WI38 (cell line): ENCODE measurements around the gene PPM1F.

Source experiments
- H3K4me3 ChIP-seq: 2 replicates; pipeline ENCODE4 v1.5.1; 2011; ENCODE audit warnings: low read depth, mild to moderate bottlenecking, control low read depth, low read length
- TF ChIP-seq, protein P1 (sequence below): IDR thresholded peaks from 2 replicates; pipeline ENCODE4 v1.5.1; 2012; ENCODE audit warnings: low read depth, mild to moderate bottlenecking, control low read depth, low read length

PPM1F gene

DNA sequence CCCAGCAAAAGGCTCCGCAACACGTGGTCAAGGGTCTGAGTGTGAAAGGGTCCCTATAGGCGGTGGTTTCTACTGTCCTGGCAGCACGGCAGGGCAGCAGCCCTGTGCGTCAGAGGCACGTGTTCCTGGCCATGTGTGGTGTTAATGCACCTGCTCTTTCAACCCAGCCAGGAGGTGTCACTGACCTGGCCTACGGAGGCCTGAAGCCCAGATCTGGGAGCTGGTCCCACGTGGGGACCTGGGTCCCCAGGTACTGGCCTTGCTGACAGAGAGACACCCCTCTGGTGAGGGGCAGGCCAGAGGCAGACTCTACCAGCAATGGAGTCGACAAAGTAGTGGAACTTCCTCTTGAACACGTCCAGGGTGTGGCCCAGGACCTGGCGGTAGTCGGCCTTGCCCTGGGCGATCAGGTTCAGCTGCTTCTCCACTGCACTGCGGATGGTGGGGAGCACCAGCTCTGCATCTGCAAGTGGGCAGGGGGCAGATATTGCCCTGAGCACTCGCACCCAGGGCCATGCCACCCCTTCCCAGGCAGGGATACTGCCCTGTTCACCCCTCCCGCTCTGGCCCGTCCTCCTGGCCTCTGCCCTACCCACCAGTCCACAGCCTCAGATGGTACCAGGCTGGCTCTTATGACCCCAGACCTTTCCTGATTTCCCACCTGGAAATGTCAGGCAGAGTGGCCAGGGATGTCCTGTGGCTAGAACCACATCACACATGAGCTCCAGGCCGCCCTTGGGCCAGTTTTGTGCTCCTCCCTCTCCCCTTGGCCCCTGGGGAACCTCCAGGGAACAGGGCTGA lies 6.8 kb upstream of the PPM1F start:
- TF ChIP-seq, protein P1, sequence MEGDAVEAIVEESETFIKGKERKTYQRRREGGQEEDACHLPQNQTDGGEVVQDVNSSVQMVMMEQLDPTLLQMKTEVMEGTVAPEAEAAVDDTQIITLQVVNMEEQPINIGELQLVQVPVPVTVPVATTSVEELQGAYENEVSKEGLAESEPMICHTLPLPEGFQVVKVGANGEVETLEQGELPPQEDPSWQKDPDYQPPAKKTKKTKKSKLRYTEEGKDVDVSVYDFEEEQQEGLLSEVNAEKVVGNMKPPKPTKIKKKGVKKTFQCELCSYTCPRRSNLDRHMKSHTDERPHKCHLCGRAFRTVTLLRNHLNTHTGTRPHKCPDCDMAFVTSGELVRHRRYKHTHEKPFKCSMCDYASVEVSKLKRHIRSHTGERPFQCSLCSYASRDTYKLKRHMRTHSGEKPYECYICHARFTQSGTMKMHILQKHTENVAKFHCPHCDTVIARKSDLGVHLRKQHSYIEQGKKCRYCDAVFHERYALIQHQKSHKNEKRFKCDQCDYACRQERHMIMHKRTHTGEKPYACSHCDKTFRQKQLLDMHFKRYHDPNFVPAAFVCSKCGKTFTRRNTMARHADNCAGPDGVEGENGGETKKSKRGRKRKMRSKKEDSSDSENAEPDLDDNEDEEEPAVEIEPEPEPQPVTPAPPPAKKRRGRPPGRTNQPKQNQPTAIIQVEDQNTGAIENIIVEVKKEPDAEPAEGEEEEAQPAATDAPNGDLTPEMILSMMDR, result no peak
- H3K4me3 ChIP-seq, result no peak overlapping the region

DNA sequence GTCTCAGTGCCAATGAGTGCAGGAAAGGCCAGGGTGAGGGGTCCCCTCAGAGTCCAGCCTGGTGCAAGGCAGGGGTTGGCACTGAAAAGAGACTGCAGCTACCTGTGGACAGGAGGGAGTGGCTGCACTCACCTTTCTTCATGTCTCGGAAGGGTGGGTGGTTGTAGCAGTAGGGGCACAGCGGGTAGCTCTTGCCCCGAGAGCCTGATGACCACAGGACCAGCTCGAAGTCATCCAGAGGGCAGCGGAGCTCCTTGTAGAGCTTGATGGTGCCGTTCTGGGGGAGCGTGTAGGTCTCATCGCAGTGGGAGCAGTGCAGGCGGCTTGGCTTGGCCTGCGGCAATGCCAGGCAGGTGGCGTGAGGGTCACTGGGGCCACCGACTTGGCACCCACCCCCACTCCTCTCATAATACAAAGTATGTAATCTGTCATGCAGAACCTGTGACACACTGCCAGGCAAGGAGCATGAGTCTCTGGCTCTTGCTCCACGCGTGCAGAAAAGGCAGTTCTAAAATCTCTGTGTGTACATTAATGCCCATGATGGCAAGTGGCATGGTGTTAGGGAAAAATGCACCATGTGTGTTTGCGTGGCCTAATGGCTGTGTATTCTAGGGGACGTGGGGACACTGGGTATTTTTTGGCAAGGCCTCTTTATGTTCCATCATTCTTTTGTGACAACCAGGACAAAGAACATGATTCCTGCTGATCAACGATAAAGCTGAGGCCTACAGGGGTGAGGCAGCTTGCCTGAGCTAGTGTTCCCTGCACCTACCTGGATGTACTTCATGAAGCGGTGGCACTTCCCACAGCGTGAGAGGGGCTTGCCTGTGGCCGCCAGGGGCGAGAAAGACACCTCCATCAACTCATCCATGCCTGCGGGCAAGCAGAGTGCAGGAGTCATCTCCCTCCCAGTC lies 6.0 kb upstream of the PPM1F start:
- no peak overlapping the region for H3K4me3 ChIP-seq
- TF ChIP-seq, protein P1, result no peak

DNA sequence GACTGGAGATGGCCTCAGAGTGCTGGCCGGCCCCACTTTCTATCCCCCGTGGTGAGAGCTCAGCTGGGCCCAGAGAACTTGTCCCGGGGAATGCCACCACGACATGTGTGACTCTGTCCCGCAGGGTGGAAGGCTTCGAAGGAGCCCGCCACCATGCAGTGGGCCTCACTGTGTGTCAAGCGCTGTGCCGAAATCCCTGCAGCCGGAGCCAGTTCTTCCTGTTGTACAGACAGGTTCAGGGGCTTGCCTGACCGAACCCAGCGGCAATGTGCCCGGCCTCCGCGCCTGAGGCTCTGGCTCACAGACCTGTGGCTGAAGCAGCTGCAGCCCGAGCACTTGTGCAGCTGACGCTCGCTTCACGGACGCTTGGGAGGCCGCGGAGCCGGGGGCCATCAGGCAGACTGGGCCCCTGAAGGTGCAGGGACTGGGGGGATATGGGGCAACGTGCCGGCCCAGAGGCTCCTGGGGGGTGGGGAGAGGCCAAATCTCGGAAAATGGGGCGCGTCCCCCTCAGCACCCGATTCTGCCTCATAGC lies 650 bp downstream of the PPM1F start:
- TF ChIP-seq, protein P1, result no peak
- peak overlapping the region; percentile 66 for H3K4me3 ChIP-seq

- no peak overlapping the region for H3K4me3 ChIP-seq
- TF ChIP-seq, protein P1, result no peak
These were observed 1.6 kb downstream of the PPM1F start for GRCh38 chr22:21951062-21951461.

GRCh38 chr22:21949948-21950347 lies 2.7 kb downstream of the PPM1F start:
- no peak overlapping the region for H3K4me3 ChIP-seq
- TF ChIP-seq, protein P1, result no peak

DNA sequence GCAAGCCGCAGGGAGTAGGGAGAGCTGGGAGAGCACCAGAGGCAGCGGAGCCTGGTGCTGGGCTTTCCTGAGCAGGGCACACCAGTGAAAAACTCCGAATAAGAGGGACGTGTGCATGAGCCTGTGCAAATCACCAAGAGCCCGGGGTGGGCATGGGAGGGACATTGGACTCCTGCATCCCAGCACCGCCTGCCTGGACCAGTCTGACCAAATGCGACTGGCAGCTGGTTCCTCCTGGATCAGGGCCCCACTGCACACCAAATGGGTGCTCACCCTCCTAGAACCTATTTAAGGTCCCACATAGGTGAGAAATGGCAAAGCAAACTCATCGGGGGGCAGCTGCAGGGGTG lies 3.1 kb downstream of the PPM1F start:
- TF ChIP-seq, protein P1, result no peak
- H3K4me3 ChIP-seq, result no peak overlapping the region
